Activated T-cell treated with anti-CD3 and anti-CD28 coated beads, Interleukin-2, amount 50 U/mL, for 1 hour (primary cell): Measurements from ENCODE around the gene PHLPP2.
"Not testable (repeated sequence)": the region's sequence is repeated elsewhere in the genome, so short reads cannot be mapped to it uniquely, and the experiment has no call there.

Source experiments
- DNase-seq: peaks from one replicate; pipeline ENCODE4 v3.0.0-alpha.2; 2020

PHLPP2 gene

GRCh38 chr16:71618429-71618828 is 106.1 kb downstream of the PHLPP2 start:
- DNase-seq = no peak

DNA sequence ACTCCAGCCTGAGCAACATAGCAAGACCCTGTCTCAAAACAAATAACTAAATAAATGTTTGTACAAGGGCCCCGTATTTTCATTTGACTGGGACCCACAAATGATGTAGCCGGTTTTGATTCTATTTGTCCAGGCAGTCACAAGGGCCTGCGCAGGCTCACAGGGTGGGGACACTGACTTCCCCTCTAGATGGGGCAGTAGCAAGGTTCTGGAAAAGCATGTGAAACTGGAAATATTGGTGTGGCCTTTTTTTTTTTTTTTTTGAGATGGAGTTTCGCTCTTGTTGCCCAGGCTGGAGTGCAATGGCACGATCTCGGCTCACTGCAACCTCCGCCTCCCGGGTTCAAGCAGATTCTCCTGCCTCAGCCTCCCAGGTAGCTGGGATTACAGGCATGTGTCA is 109.5 kb downstream of the PHLPP2 start:
- not testable (repeated sequence) for DNase-seq

DNA sequence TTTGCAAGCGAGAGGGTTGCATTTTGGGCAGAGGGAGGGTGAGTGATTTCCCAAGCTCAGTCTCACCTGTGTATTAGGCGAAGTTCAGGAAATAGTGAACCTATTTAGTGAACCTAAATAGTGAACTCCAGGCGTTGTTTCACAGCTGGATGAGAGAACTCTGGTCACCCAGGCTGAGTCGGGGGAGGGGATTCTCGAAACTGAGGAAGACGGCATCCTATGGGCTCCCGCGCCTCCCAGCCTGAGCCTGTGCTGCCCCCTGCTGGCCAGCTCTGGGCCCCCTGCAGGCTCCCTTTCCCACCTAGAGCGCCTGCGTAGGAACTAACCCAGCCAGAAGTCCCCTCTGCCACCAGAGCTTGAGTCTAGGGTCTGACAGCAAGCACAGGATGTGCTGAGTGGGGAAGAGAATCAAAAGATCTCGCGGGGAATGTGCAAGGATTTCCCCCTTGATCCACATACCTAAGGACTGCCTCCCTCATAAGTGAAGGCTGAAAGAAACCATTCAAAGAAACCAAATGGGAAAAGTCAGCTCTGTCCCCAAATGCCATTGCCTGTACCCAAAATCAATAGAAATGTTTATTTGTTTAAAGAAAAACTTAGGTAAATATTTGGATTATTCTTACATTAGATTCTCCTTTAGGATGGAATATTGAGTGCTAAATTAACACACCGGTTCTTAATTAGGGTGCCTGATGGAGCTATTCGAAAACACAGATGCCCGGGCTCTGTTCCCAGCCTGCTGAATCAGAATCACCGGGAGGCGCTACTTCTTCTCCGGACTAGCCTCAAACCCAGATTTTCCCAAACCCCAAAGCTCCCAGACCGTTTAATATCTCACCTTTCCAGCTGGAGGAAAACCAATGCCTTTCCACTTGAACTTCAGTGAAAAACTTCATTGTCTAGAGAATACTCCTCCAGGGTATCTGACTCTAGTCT is 113.3 kb downstream of the PHLPP2 start:
- peak; percentile 82 for DNase-seq

GRCh38 chr16:71610447-71610846 is 114.1 kb downstream of the PHLPP2 start:
- no peak for DNase-seq

DNA sequence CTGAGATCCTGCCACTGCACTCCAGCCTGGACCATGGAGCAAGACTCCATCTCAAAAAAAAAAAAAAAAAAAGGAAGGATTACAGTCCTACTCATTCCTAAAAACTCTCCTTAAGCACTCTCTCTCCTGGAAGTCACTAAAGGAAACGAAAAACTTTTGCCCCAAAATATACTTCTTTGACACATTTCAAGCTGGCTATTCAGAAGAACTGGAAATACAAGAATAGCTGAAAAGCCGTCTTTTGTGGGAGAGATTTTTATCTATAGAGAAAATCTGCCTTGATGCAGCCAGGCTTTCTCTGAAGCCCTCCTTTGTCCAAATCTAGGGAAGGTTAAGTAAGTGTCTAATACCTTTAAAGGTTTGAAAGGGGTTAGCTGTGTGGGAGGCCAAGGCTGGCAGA is 115.4 kb downstream of the PHLPP2 start:
- DNase-seq = no peak

DNA sequence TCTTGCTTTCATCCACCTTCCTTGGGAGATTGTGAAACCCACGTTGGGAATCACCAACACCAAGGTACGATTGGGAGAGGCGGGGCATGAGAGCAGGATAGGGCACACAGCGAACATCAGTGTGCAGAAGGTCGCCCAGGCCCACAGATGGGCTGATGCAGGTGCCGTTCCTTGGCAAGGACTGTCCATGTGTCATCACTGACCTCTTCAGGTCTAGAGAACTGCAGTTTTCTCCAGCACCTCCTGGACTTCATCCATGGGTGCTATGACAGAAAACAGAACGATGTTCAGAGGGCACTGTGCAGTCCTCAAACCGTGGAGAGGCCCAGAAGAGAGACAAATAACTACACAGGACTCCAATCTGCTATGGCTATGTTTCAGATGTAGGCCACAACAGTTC is 123.7 kb downstream of the PHLPP2 start:
- DNase-seq = no peak

DNA sequence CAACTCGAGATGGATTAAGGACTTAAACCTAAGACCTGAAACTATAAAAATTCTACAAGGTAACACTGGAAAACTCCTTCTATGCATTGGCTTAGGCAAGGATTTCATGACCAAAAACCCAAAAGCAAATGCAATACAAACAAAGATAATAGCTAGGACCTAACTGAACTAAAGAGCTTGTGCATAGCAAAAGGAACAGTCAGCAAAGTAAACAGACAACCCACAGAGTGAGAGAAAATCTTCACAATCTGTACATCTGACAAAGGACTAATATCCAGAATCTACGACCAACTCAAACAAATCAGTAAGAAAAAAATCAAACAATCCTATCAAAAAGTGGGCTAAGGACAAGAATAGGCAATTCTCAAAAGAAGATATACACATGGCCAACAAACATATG is 126.1 kb downstream of the PHLPP2 start:
- DNase-seq = not testable (repeated sequence)

- DNase-seq = not testable (repeated sequence)
Measured at GRCh38 chr16:71595340-71595826, 129.1 kb downstream of the PHLPP2 start.
